B cell (primary cell): ENCODE results near the gene LASP1. TPM values are rescaled to one million over a fixed set of nuclear protein-coding genes. Genes with fewer than 3 reads are reported as not detected.

Experiments used
- ATAC-seq: fragments of 200-7000 bp; cut with Tn5 transposase; one replicate; pipeline ENCODE4 v1.10.0; 2021; ENCODE audit warnings: low read depth, mild to moderate bottlenecking, moderate number of reproducible peaks, moderate library complexity
- CTCF ChIA-PET: fragments of 350-600 bp; sonication (Branson Sonifier 250); formaldehyde crosslinking; loops from one replicate; lab custom pipeline; 2021; ENCODE audit warnings: antibody characterized with exemption, inconsistent platforms; lab: Charles Lee
- POLR2A ChIA-PET: fragments of 350-600 bp; sonication (Branson Sonifier 250); formaldehyde crosslinking; loops from one replicate; lab custom pipeline; 2021; ENCODE audit warnings: antibody characterized with exemption; lab: Charles Lee
- DNase-seq: peaks from one replicate; pipeline ENCODE4 v3.0.0; 2013
- H2AFZ ChIP-seq: 2 replicates; pipeline ENCODE4 v1.6.1; 2012; ENCODE audit warnings: mild to moderate bottlenecking, low read depth, low read length; ENCODE audit not compliant: insufficient read depth, poor library complexity, severe bottlenecking
- H3K27ac ChIP-seq, 2 donors: 1 replicate in 1 of 2; 2 replicates in 1 of 2; pipeline ENCODE4 v1.5.1; 2012 to 2013; ENCODE audit warnings: low read length in 2 of 2, mild to moderate bottlenecking in 2 of 2, moderate library complexity in 1 of 2
- H3K27me3 ChIP-seq, 4 experiments: fragments of 200-600 bp in 1 of 4; sonication (generic) in 1 of 4; replicated peaks in 1 of 4; 1 replicate in 2 of 4; 2 replicates in 2 of 4; pipeline versions ENCODE4 v1.6.1 to v1.7.0; 2013 to 2016; ENCODE audit warnings: low read length in 3 of 4, mild to moderate bottlenecking in 2 of 4, mixed read lengths in 1 of 4, moderate library complexity in 1 of 4; ENCODE audit not compliant: insufficient read depth in 4 of 4, control insufficient read depth in 3 of 4; ENCODE audit errors: control extremely low read depth in 1 of 4
- H3K36me3 ChIP-seq, 2 experiments: replicated peaks in 1 of 2; 1 replicate in 1 of 2; 2 replicates in 1 of 2; pipeline versions ENCODE4 v1.6.1 to v1.7.1; 2013; ENCODE audit warnings: low read length in 1 of 2; ENCODE audit not compliant: insufficient read depth in 2 of 2, control insufficient read depth in 1 of 2; ENCODE audit errors: control extremely low read depth in 1 of 2, extremely low read depth in 1 of 2
- H3K4me1 ChIP-seq, 2 donors: fragments of 200-600 bp in 1 of 2; sonication (generic) in 1 of 2; 1 replicate in 1 of 2; 2 replicates in 1 of 2; pipeline versions ENCODE4 v1.5.1 to v1.6.1; 2013 to 2017; ENCODE audit warnings: low read length in 2 of 2; ENCODE audit not compliant: control insufficient read depth in 2 of 2, insufficient read depth in 2 of 2
- H3K4me2 ChIP-seq: replicated peaks from 2 replicates; pipeline ENCODE3; 2012; ENCODE audit warnings: mild to moderate bottlenecking, low read depth, low read length; ENCODE audit not compliant: poor library complexity, severe bottlenecking
- H3K4me3 ChIP-seq, 5 experiments: fragments of 200-600 bp in 1 of 5; sonication (generic) in 1 of 5; 1 replicate in 3 of 5; 2 replicates in 2 of 5; pipeline versions ENCODE4 v1.5.1 to v1.7.0; 2011 to 2016; ENCODE audit warnings: low read length in 4 of 5, mild to moderate bottlenecking in 4 of 5, low read depth in 2 of 5, control low read depth in 1 of 5, moderate library complexity in 1 of 5; ENCODE audit not compliant: insufficient read depth in 1 of 5; ENCODE audit errors: control extremely low read depth in 1 of 5, extremely low read depth in 1 of 5
- H3K79me2 ChIP-seq: fragments of 200-600 bp; sonication (generic); one replicate; pipeline ENCODE4 v1.6.0; 2016; ENCODE audit warnings: low read length; ENCODE audit not compliant: control insufficient read depth, insufficient read depth
- H3K9ac ChIP-seq: fragments of 200-600 bp; sonication (generic); 2 replicates; pipeline ENCODE4 v1.6.1; 2017; ENCODE audit warnings: mild to moderate bottlenecking, low read length, moderate library complexity
- H3K9me3 ChIP-seq, 3 donors: one replicate each; pipeline versions ENCODE4 v1.6.1 to v1.7.1; 2013; ENCODE audit warnings: low read length in 2 of 3; ENCODE audit not compliant: control insufficient read depth in 2 of 3, insufficient read depth in 1 of 3; ENCODE audit errors: control extremely low read depth in 1 of 3
- H4K20me1 ChIP-seq: 2 replicates; pipeline ENCODE4 v1.6.0; 2012; ENCODE audit warnings: mild to moderate bottlenecking, low read length; ENCODE audit not compliant: insufficient read depth, control insufficient read depth, poor library complexity, severe bottlenecking
- H3K27ac Mint-ChIP-seq: one replicate; pipeline ENCODE4 v1.8.0; 2021; ENCODE audit warnings: mixed read lengths
- H3K27me3 Mint-ChIP-seq: one replicate; pipeline ENCODE4 v1.8.0; 2021; ENCODE audit warnings: mixed read lengths
- H3K4me1 Mint-ChIP-seq: one replicate; pipeline ENCODE4 v1.8.0; 2021; ENCODE audit warnings: mixed read lengths
- H3K4me3 Mint-ChIP-seq: one replicate; pipeline ENCODE4 v1.8.0; 2021; ENCODE audit warnings: mixed read lengths
- H3K9me3 Mint-ChIP-seq: one replicate; pipeline ENCODE4 v1.8.0; 2022; ENCODE audit warnings: mixed read lengths; ENCODE audit not compliant: insufficient read depth
- CTCF ChIP-seq: fragments of 200-600 bp; IDR thresholded peaks from one replicate; pipeline ENCODE4 v1.8.0; 2022; ENCODE audit warnings: antibody characterized with exemption, mild to moderate bottlenecking
- EZH2 ChIP-seq: IDR thresholded peaks from 2 replicates; pipeline ENCODE4 v1.6.1; 2012; ENCODE audit warnings: borderline replicate concordance, low read depth, mild to moderate bottlenecking, moderate library complexity, low read length; ENCODE audit not compliant: insufficient read depth, poor library complexity, severe bottlenecking
- WGBS: methylation state at CpG from one replicate; pipeline ENCODE4 v1.1.5; 2013; ENCODE audit warnings: missing lambda C conversion rate; ENCODE audit not compliant: insufficient coverage; 5-methylcytosine and 5-hydroxymethylcytosine counted together
- intact Hi-C: fragments of 100-400 bp; cut with micrococcal nuclease; formaldehyde crosslinking; loops from one replicate; pipeline ENCODE4 v1.10.0; 2022
- polyA minus RNA-seq: library from RNA; depleted of rRNA, polyadenylated mRNA; stranded (reverse); fragments of >200 nt; gene quantifications from 2 replicates; pipeline ENCODE4 v1.2.3, GENCODE V29; 2012
- polyA plus RNA-seq: library from polyadenylated mRNA; depleted of rRNA; stranded (reverse); fragments of >200 nt; gene quantifications from 2 replicates; pipeline ENCODE4 v1.2.3, GENCODE V29; 2012
- total RNA-seq, 2 donors: library from RNA; stranded (reverse); fragments of 120-200 nt in 1 of 2; gene quantifications; 1 replicate in 1 of 2; 2 replicates in 1 of 2; pipeline versions ENCODE4 v1.2.3 to v1.2.4, GENCODE V29; 2013 to 2022

LASP1 gene
- total RNA-seq (121 and 125 TPM in 2 replicates), polyA plus RNA-seq (35.5 and 51.6 TPM in 2 replicates), polyA minus RNA-seq (58.4 and 92.5 TPM in 2 replicates)
- total RNA-seq (2013), result 46.5 TPM

GRCh38 chr17:38869526-38870258 lies at the start of gene LASP1:
Gene LASP1, plus strand, starts transcription at chr17:38870058. Its CDS starts 132 bp downstream, at chr17:38870190.
- Histone ChIP-seq H3K9me3 (no peaks in the 10 kb centered on the region), H3K9ac (peak within 1 kb of the TSS; percentile 99), H4K20me1 (peaks cover 44% of the 10 kb centered on the region), H2AFZ (peak within 1 kb of the TSS; percentile 76), H3K4me2 (peak within 1 kb of the TSS; percentile 97), H3K79me2 (peaks cover 47% of the 10 kb centered on the region), H3K27ac (peak within 1 kb of the TSS; percentile 78 to 87), H3K4me1 (peaks cover 46 to 60% of the 10 kb centered on the region in 2 donors), H3K27me3 (no peaks in the 10 kb centered on the region), H3K4me3 (peak within 1 kb of the TSS; percentile 91 to 100 (median 100)), H3K36me3 (peaks cover 0 to 10% of the 10 kb centered on the region in 2 experiments)
- intact Hi-C loops, result loop anchor here (1.0 kb wide), 6 partner anchors 16 to 284 kb away; partner anchors contain the start of genes CWC25, PIP4K2B, PSMB3 and RPL23
- DNase-seq (peak; percentile 94), ATAC-seq (peak; percentile 65)
- peaks cover 57% of the 10 kb centered on the region for H3K4me1 Mint-ChIP-seq
- H3K9me3 Mint-ChIP-seq, result no peaks in the 10 kb centered on the region
- no peaks in the 10 kb centered on the region for H3K27me3 Mint-ChIP-seq
- under 1% methylated on average over 73 of the region's 73 CpGs for WGBS
- H3K27ac Mint-ChIP-seq, result peak within 1 kb of the TSS; percentile 99
- ChIA-PET CTCF (interaction anchor here (0.7 to 5.5 kb wide), 13 partner anchors 11 to 284 kb away, joined by 3 to 50 read pairs (median 4); partner anchors contain the start of genes CWC25, PSMB3 and RPL23), POLR2A (interaction anchor here (0.6 to 4.8 kb wide), 23 partner anchors 8 to 903 kb away, joined by 3 to 91 read pairs (median 5); partner anchors contain the start of genes CWC25, FBXO47, LASP1NB and MLLT6)
- TF ChIP-seq CTCF (peak; percentile 3), EZH2 (no peak)
- H3K4me3 Mint-ChIP-seq, result peak within 1 kb of the TSS; percentile 99
